Measurements from ENCODE around the gene TAS2R46.

DNA sequence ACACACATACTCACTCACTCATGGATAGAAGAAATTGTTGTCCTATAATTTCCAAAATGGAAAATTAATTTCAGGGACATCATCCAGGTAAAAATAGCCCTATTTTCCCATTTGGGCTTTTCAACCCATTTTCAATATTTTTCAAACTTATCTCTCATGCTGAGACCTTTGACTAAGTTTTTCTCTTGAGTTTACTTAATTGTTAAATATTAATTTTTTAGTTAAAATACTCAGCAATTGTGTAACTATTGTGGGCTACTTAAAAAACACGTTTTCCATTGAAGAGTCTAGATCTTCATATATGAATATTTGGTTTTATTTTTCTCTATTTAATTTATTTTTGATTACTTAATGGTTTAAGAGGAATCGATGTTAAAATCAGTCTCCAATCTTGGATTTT lies 44.2 kb upstream of the TAS2R46 start:
- TF ChIP-seq, protein P1, sequence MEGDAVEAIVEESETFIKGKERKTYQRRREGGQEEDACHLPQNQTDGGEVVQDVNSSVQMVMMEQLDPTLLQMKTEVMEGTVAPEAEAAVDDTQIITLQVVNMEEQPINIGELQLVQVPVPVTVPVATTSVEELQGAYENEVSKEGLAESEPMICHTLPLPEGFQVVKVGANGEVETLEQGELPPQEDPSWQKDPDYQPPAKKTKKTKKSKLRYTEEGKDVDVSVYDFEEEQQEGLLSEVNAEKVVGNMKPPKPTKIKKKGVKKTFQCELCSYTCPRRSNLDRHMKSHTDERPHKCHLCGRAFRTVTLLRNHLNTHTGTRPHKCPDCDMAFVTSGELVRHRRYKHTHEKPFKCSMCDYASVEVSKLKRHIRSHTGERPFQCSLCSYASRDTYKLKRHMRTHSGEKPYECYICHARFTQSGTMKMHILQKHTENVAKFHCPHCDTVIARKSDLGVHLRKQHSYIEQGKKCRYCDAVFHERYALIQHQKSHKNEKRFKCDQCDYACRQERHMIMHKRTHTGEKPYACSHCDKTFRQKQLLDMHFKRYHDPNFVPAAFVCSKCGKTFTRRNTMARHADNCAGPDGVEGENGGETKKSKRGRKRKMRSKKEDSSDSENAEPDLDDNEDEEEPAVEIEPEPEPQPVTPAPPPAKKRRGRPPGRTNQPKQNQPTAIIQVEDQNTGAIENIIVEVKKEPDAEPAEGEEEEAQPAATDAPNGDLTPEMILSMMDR (IDR thresholded peaks at IDR 0.05), result no peak
- no peak for TF ChIP-seq POLR2AphosphoS5 (IDR thresholded peaks at IDR 0.05)

Measured in sigmoid colon (tissue), 4 donors.